ENCODE results near the gene RAB14.

DNA sequence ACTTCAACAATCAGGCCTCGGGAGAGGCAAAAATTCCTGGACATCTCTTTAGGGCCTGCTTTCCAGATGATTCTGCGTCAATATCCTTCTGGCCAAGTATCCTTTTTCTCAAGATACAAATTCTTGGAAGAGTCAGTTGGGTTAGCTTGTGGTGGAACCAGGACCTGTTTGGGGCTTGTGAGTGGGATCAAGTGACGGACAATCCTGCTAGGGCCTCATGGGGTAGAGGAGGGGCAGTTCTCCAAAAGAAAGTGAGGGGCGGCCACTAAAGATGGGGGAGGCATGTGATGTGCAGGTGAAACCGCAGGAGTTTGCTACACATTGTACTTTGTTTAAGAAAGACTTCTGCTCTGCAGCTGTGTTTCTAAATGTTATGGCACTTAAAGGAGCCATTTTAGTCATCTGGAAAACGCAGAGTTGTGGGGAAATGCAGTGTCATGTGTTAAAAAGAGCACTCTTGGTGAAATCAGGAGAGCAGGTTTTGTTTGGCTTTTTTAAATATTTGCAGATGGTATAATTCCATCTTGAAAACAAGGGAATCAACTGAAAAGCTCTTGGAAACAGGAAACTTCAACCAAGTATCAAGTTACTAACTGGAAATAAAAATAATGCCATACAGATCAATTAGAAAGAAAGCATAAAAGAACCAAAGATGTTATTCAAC lies 38.9 kb upstream of the RAB14 start:
- TF ChIP-seq, protein P1, sequence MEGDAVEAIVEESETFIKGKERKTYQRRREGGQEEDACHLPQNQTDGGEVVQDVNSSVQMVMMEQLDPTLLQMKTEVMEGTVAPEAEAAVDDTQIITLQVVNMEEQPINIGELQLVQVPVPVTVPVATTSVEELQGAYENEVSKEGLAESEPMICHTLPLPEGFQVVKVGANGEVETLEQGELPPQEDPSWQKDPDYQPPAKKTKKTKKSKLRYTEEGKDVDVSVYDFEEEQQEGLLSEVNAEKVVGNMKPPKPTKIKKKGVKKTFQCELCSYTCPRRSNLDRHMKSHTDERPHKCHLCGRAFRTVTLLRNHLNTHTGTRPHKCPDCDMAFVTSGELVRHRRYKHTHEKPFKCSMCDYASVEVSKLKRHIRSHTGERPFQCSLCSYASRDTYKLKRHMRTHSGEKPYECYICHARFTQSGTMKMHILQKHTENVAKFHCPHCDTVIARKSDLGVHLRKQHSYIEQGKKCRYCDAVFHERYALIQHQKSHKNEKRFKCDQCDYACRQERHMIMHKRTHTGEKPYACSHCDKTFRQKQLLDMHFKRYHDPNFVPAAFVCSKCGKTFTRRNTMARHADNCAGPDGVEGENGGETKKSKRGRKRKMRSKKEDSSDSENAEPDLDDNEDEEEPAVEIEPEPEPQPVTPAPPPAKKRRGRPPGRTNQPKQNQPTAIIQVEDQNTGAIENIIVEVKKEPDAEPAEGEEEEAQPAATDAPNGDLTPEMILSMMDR (IDR thresholded peaks at IDR 0.05): no peak
- TF ChIP-seq POLR2A (IDR thresholded peaks at IDR 0.05): no peak

Measured in testis (tissue), 2 donors.